GM23338 (cell line): ENCODE measurements around the gene ABCB11. TPM values are rescaled to one million over a fixed set of nuclear protein-coding genes. Genes with fewer than 3 reads are reported as not detected.

Experiments used
- ATAC-seq: fragments of 200-7000 bp; cut with Tn5 transposase; 3 replicates; pipeline ENCODE4 v1.9.1; 2020
- DNase-seq: peaks from one replicate; pipeline ENCODE4 v3.0.0-alpha.2; 2015; ENCODE audit warnings: low spot score
- H2AFZ ChIP-seq: fragments of 200-600 bp; sonication (generic); 2 replicates; pipeline ENCODE4 v1.8.0; 2016; ENCODE audit warnings: antibody characterized with exemption, mild to moderate bottlenecking, moderate library complexity
- H3F3A ChIP-seq: fragments of 200-600 bp; sonication (generic); replicated peaks from 2 replicates; pipeline ENCODE4 v1.8.0; 2017; ENCODE audit warnings: antibody characterized with exemption, mixed run types, low read depth
- H3K27ac ChIP-seq: fragments of 200-600 bp; sonication (generic); 2 replicates; pipeline ENCODE4 v1.6.1; 2016; ENCODE audit warnings: low read depth
- H3K27me3 ChIP-seq: fragments of 200-600 bp; sonication (generic); 2 replicates; pipeline ENCODE4 v1.8.0; 2016; ENCODE audit warnings: mild to moderate bottlenecking, mixed run types, moderate library complexity; ENCODE audit not compliant: insufficient read depth
- H3K36me3 ChIP-seq: fragments of 200-600 bp; sonication (generic); 2 replicates; pipeline ENCODE4 v1.8.0; 2016; ENCODE audit warnings: mild to moderate bottlenecking; ENCODE audit not compliant: insufficient read depth
- H3K4me1 ChIP-seq: fragments of 200-600 bp; sonication (generic); 2 replicates; pipeline ENCODE4 v1.8.0; 2016; ENCODE audit warnings: mild to moderate bottlenecking, moderate library complexity; ENCODE audit not compliant: insufficient read depth
- H3K4me2 ChIP-seq: fragments of 200-600 bp; sonication (generic); 2 replicates; pipeline ENCODE4 v1.7.1; 2017; ENCODE audit warnings: mixed run types
- H3K4me3 ChIP-seq: fragments of 200-600 bp; sonication (generic); 2 replicates; pipeline ENCODE4 v1.6.1; 2016; ENCODE audit warnings: mixed run types
- H3K79me2 ChIP-seq: fragments of 200-600 bp; sonication (generic); replicated peaks from 2 replicates; pipeline ENCODE4 v1.8.0; 2017; ENCODE audit warnings: mild to moderate bottlenecking; ENCODE audit not compliant: insufficient read depth
- H3K9me2 ChIP-seq: fragments of 200-600 bp; sonication (generic); 2 replicates; pipeline ENCODE4 v1.8.0; 2017; ENCODE audit not compliant: insufficient read depth
- H4K20me1 ChIP-seq: fragments of 200-600 bp; sonication (generic); replicated peaks from 2 replicates; pipeline ENCODE4 v1.8.0; 2017; ENCODE audit warnings: mild to moderate bottlenecking; ENCODE audit not compliant: insufficient read depth
- H3K27ac Mint-ChIP-seq: 2 replicates; pipeline ENCODE4 v1.8.0; 2020; ENCODE audit warnings: inconsistent platforms, mild to moderate bottlenecking, moderate library complexity, mixed read lengths
- H3K27me3 Mint-ChIP-seq: 3 replicates; pipeline ENCODE4 v1.8.0; 2022; ENCODE audit warnings: low read depth, mild to moderate bottlenecking, moderate library complexity, mixed read lengths, inconsistent platforms; ENCODE audit not compliant: insufficient read depth, poor library complexity
- H3K36me3 Mint-ChIP-seq: 3 replicates; pipeline ENCODE4 v1.8.0; 2021; ENCODE audit warnings: low read depth, mild to moderate bottlenecking, inconsistent platforms, moderate library complexity, mixed read lengths
- H3K4me1 Mint-ChIP-seq: 3 replicates; pipeline ENCODE4 v1.8.0; 2020; ENCODE audit warnings: mild to moderate bottlenecking, inconsistent platforms, mixed read lengths
- H3K4me3 Mint-ChIP-seq: 3 replicates; pipeline ENCODE4 v1.8.0; 2021; ENCODE audit warnings: moderate library complexity, mild to moderate bottlenecking, inconsistent platforms, mixed read lengths
- H3K9me3 Mint-ChIP-seq: 3 replicates; pipeline ENCODE4 v1.8.0; 2020; ENCODE audit warnings: moderate library complexity, mild to moderate bottlenecking, inconsistent platforms, mixed read lengths
- CREB1 ChIP-seq: fragments of 250-450 bp; sonication (Bioruptor Pico); IDR thresholded peaks from 2 replicates; pipeline ENCODE4 v1.5.0; 2020; ENCODE audit warnings: low read depth, mild to moderate bottlenecking, moderate library complexity
- ETS1 ChIP-seq: IDR thresholded peaks from 2 replicates; pipeline ENCODE4 v1.6.1; 2016; ENCODE audit warnings: antibody characterized with exemption
- EZH2phosphoT487 ChIP-seq: fragments of 200-600 bp; sonication (generic); IDR thresholded peaks from one replicate; pipeline ENCODE4 v1.8.1; 2018; ENCODE audit warnings: antibody characterized with exemption; ENCODE audit not compliant: unreplicated experiment
- NANOG ChIP-seq: IDR thresholded peaks from 2 replicates; pipeline ENCODE4 v1.6.1; 2016; ENCODE audit warnings: antibody characterized with exemption, borderline replicate concordance
- STAT1 ChIP-seq: IDR thresholded peaks from one replicate; pipeline ENCODE4 v1.6.1; 2016; ENCODE audit warnings: antibody characterized with exemption; ENCODE audit not compliant: unreplicated experiment
- ZNF114 ChIP-seq: fragments of 250-450 bp; sonication (Bioruptor Pico); IDR thresholded peaks from 2 replicates; pipeline ENCODE4 v1.5.0; 2020; ENCODE audit warnings: mild to moderate bottlenecking, moderate library complexity
- ZNF462 ChIP-seq: fragments of 250-450 bp; sonication (Bioruptor Pico); IDR thresholded peaks from 2 replicates; pipeline ENCODE4 v1.5.0; 2020; ENCODE audit warnings: mild to moderate bottlenecking, moderate library complexity
- polyA plus RNA-seq: library from polyadenylated mRNA; unstranded; fragments of >200 nt; fragmentation: Nextera tagmentation; extraction: Ambion mirVana; gene quantifications from 2 replicates; pipeline ENCODE4 v1.2.1, GENCODE V29; 2016
- total RNA-seq: library from RNA; depleted of rRNA; stranded (reverse); fragments of >200 nt; shearing (Covaris generic); gene quantifications from 2 replicates; pipeline ENCODE4 v1.2.3, GENCODE V29; 2014
- TF ChIP-seq, protein P1 (sequence below): IDR thresholded peaks from one replicate; pipeline ENCODE4 v1.6.1; 2018; ENCODE audit warnings: antibody characterized with exemption; ENCODE audit not compliant: unreplicated experiment

Gene ABCB11
- total and polyA plus RNA-seq, 2 experiments from 2014 or later: not detected

DNA sequence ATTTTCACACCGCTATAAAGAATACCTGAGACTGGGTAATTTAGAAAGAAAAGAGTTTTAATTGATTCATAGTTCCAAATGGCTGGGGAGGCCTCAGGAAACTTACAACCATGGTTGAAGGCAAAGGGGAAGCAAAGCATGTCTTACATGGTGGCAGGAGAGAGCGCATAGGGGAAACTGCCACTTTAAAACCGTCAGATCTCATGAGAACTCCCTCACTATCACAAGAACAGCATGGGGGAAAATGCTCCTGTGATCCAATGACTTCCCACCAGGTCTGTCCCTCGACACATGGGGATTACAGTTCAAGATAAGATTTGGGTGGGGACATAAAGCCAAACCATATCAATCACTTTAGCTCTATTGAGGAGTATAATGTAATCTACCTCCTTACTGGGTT, 53.5 kb downstream of the ABCB11 start (continued):
- no peak for TF ChIP-seq ZNF462 (CRISPR knock-in tag)
- no peak for TF ChIP-seq CREB1 (CRISPR knock-in tag)
- TF ChIP-seq, protein P1, sequence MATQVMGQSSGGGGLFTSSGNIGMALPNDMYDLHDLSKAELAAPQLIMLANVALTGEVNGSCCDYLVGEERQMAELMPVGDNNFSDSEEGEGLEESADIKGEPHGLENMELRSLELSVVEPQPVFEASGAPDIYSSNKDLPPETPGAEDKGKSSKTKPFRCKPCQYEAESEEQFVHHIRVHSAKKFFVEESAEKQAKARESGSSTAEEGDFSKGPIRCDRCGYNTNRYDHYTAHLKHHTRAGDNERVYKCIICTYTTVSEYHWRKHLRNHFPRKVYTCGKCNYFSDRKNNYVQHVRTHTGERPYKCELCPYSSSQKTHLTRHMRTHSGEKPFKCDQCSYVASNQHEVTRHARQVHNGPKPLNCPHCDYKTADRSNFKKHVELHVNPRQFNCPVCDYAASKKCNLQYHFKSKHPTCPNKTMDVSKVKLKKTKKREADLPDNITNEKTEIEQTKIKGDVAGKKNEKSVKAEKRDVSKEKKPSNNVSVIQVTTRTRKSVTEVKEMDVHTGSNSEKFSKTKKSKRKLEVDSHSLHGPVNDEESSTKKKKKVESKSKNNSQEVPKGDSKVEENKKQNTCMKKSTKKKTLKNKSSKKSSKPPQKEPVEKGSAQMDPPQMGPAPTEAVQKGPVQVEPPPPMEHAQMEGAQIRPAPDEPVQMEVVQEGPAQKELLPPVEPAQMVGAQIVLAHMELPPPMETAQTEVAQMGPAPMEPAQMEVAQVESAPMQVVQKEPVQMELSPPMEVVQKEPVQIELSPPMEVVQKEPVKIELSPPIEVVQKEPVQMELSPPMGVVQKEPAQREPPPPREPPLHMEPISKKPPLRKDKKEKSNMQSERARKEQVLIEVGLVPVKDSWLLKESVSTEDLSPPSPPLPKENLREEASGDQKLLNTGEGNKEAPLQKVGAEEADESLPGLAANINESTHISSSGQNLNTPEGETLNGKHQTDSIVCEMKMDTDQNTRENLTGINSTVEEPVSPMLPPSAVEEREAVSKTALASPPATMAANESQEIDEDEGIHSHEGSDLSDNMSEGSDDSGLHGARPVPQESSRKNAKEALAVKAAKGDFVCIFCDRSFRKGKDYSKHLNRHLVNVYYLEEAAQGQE: no peak

GRCh38 chr2:168976034-168976654, 55.0 kb downstream of the ABCB11 start:
- peaks cover 4% of the 10 kb centered on the region; the same call in 2 of the 3 replicates for H3K4me1 Mint-ChIP-seq
- DNase-seq (no peak), ATAC-seq (no peak)
- no peak overlapping the region for H3K4me2 ChIP-seq
- no peak for TF ChIP-seq STAT1
- no peak for TF ChIP-seq CREB1 (CRISPR knock-in tag)
- TF ChIP-seq NANOG: no peak
- TF ChIP-seq ETS1: no peak
- TF ChIP-seq ZNF114 (CRISPR knock-in tag): no peak
- no peak for TF ChIP-seq EZH2phosphoT487
- no peaks in the 10 kb centered on the region for H3K9me3 Mint-ChIP-seq
- no peaks in the 10 kb centered on the region for H3K4me1 ChIP-seq
- H3K36me3 Mint-ChIP-seq: no peaks in the 10 kb centered on the region
- H3F3A ChIP-seq: no peaks in the 10 kb centered on the region; the same call in 1 of the 2 replicates
- H3K9me2 ChIP-seq: peaks cover 5% of the 10 kb centered on the region; the same call in 1 of the 2 replicates
- no peaks in the 10 kb centered on the region for H3K27me3 Mint-ChIP-seq
- H3K27ac Mint-ChIP-seq: no peak overlapping the region
- no peaks in the 10 kb centered on the region for H4K20me1 ChIP-seq
- no peak overlapping the region for H3K4me3 ChIP-seq
- H2AFZ ChIP-seq: peak overlapping the region; percentile 53; the same call in 1 of the 2 replicates
- H3K4me3 Mint-ChIP-seq: no peak overlapping the region
- no peaks in the 10 kb centered on the region for H3K79me2 ChIP-seq
- no peak overlapping the region for H3K27ac ChIP-seq
- no peaks in the 10 kb centered on the region for H3K27me3 ChIP-seq
- no peaks in the 10 kb centered on the region for H3K36me3 ChIP-seq
